Measurements from ENCODE around the gene RHOXF2B. TPM values are rescaled to one million over a fixed set of nuclear protein-coding genes. Genes with fewer than 3 reads are reported as not detected.
"Not testable (repeated sequence)": the region's sequence is repeated elsewhere in the genome, so short reads cannot be mapped to it uniquely, and the experiment has no call there.

The RHOXF2B gene
- polyA plus RNA-seq, 1 donor from 2014 or later: not detected

DNA sequence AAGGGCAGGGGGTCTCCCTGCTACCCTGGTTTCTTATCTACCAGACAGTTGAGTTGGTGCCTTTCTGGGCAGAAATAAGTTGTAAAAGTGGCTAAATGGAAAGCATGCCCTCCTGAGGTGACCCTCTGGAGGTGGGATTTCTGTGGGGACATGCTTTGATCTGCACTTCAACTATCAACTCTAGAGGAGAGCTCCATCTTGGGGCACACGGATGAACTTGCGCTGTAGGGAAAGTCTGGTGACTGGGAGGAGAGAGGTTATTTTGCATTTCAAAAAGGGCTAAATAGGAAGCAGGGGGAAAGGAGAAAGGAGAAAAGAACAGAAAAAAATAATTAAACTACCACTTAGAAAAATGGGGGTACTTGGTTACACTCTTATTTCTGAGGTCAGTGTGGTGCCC lies 12.7 kb upstream of the RHOXF2B start:
- H3K27me3 ChIP-seq (ENCODE audit: insufficient read depth, low read depth, low read length): no peaks in the 10 kb centered on the region
- no peaks in the 10 kb centered on the region for H3K79me2 ChIP-seq (replicated peaks; ENCODE audit: insufficient read depth, low read length)
- H3K27ac ChIP-seq (ENCODE audit: low read length): no peak overlapping the region
- TF ChIP-seq POLR2AphosphoS5 (IDR thresholded peaks at IDR 0.05): no peak
- TF ChIP-seq SMC3 (conservative IDR thresholded peaks at IDR 0.05; ENCODE audit: poor library complexity): no peak
- TF ChIP-seq, protein P1, sequence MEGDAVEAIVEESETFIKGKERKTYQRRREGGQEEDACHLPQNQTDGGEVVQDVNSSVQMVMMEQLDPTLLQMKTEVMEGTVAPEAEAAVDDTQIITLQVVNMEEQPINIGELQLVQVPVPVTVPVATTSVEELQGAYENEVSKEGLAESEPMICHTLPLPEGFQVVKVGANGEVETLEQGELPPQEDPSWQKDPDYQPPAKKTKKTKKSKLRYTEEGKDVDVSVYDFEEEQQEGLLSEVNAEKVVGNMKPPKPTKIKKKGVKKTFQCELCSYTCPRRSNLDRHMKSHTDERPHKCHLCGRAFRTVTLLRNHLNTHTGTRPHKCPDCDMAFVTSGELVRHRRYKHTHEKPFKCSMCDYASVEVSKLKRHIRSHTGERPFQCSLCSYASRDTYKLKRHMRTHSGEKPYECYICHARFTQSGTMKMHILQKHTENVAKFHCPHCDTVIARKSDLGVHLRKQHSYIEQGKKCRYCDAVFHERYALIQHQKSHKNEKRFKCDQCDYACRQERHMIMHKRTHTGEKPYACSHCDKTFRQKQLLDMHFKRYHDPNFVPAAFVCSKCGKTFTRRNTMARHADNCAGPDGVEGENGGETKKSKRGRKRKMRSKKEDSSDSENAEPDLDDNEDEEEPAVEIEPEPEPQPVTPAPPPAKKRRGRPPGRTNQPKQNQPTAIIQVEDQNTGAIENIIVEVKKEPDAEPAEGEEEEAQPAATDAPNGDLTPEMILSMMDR (IDR thresholded peaks at IDR 0.05; ENCODE audit: poor library complexity, severe bottlenecking): no peak
- H3K9ac ChIP-seq (ENCODE audit: low read length): no peak overlapping the region
- no peak overlapping the region for H3K4me3 ChIP-seq (ENCODE audit: low read length)
- no peaks in the 10 kb centered on the region for H3K9me3 ChIP-seq (ENCODE audit: low read length)
- H3K9me2 ChIP-seq (ENCODE audit: insufficient read depth, low read length): no peaks in the 10 kb centered on the region
- H3K4me2 ChIP-seq (ENCODE audit: low read length): no peak overlapping the region
- no peaks in the 10 kb centered on the region for H4K20me1 ChIP-seq (ENCODE audit: insufficient read depth)
- H3K36me3 ChIP-seq (ENCODE audit: insufficient read depth, low read length): no peaks in the 10 kb centered on the region
- H3F3A ChIP-seq (ENCODE audit: insufficient read depth, low read length, poor library complexity, severe bottlenecking): no peaks in the 10 kb centered on the region
- H2AFZ ChIP-seq (ENCODE audit: low read depth, low read length): no peak overlapping the region

DNA sequence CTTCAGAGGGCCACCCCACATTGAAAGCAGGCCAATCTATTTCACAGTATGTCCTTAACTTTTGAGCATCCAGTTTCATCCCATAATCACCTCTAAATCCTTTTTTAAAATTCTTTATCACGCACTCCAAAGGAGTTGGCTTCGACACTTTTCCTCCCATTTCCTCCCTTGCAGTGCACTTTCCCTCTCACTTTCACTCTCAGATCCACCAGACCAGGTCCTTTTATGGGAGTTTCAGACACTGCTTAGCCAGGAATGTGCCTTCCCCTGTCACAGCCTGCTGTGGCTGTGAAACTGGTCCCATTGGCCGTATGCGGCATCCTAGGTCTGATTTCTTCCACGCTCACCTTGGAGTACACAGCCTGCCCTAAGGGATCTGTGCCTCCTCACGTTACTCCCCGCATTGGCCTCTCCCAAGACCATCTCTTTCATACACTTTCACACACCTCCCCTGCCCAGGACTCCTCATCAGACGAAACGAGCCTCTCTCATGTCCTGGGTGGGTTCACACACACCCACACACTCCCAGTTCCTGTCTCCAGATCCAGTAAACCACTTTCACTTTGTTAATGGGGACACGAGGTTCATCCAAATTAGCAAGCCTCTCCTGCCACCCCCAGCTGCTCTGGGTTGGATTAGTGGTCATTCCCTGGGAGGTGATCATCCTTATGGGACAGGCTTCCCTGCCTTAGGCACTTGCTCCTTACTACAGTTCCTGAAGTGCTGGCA lies 10.0 kb upstream of the RHOXF2B start:
- Histone ChIP-seq H3K4me2 (ENCODE audit: low read length) (no peak overlapping the region), H4K20me1 (ENCODE audit: insufficient read depth) (no peaks in the 10 kb centered on the region), H3K9me3 (ENCODE audit: low read length) (no peaks in the 10 kb centered on the region), H3K9me2 (ENCODE audit: insufficient read depth, low read length) (no peaks in the 10 kb centered on the region), H3K9ac (ENCODE audit: low read length) (no peak overlapping the region), H3K27ac (ENCODE audit: low read length) (no peak overlapping the region), H2AFZ (ENCODE audit: low read depth, low read length) (no peak overlapping the region), H3K4me3 (ENCODE audit: low read length) (no peak overlapping the region), H3K27me3 (ENCODE audit: insufficient read depth, low read depth, low read length) (no peaks in the 10 kb centered on the region), H3K36me3 (ENCODE audit: insufficient read depth, low read length) (no peaks in the 10 kb centered on the region), H3F3A (ENCODE audit: insufficient read depth, low read length, poor library complexity, severe bottlenecking) (no peaks in the 10 kb centered on the region), H3K79me2 (replicated peaks; ENCODE audit: insufficient read depth, low read length) (no peaks in the 10 kb centered on the region)
- no peak for TF ChIP-seq SMC3 (conservative IDR thresholded peaks at IDR 0.05; ENCODE audit: poor library complexity)
- TF ChIP-seq, protein P2, sequence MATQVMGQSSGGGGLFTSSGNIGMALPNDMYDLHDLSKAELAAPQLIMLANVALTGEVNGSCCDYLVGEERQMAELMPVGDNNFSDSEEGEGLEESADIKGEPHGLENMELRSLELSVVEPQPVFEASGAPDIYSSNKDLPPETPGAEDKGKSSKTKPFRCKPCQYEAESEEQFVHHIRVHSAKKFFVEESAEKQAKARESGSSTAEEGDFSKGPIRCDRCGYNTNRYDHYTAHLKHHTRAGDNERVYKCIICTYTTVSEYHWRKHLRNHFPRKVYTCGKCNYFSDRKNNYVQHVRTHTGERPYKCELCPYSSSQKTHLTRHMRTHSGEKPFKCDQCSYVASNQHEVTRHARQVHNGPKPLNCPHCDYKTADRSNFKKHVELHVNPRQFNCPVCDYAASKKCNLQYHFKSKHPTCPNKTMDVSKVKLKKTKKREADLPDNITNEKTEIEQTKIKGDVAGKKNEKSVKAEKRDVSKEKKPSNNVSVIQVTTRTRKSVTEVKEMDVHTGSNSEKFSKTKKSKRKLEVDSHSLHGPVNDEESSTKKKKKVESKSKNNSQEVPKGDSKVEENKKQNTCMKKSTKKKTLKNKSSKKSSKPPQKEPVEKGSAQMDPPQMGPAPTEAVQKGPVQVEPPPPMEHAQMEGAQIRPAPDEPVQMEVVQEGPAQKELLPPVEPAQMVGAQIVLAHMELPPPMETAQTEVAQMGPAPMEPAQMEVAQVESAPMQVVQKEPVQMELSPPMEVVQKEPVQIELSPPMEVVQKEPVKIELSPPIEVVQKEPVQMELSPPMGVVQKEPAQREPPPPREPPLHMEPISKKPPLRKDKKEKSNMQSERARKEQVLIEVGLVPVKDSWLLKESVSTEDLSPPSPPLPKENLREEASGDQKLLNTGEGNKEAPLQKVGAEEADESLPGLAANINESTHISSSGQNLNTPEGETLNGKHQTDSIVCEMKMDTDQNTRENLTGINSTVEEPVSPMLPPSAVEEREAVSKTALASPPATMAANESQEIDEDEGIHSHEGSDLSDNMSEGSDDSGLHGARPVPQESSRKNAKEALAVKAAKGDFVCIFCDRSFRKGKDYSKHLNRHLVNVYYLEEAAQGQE (IDR thresholded peaks at IDR 0.05; ENCODE audit: borderline replicate concordance): no peak
- no peak for TF ChIP-seq POLR2AphosphoS5 (IDR thresholded peaks at IDR 0.05)
- TF ChIP-seq, protein P1 (IDR thresholded peaks at IDR 0.05; ENCODE audit: poor library complexity, severe bottlenecking): no peak
- TF ChIP-seq MXI1 (conservative IDR thresholded peaks at IDR 0.05; ENCODE audit: poor library complexity, severe bottlenecking): no peak
- no peak for TF ChIP-seq EP300 (conservative IDR thresholded peaks at IDR 0.05; ENCODE audit: poor library complexity, severe bottlenecking)
- no peak for TF ChIP-seq TAF1 (IDR thresholded peaks at IDR 0.05; ENCODE audit: low read depth)
- TF ChIP-seq EZH2 (IDR thresholded peaks at IDR 0.05; ENCODE audit: borderline replicate concordance, insufficient read depth, low read length, poor library complexity, severe bottlenecking): no peak
- TF ChIP-seq RAD21 (conservative IDR thresholded peaks at IDR 0.05): no peak

DNA sequence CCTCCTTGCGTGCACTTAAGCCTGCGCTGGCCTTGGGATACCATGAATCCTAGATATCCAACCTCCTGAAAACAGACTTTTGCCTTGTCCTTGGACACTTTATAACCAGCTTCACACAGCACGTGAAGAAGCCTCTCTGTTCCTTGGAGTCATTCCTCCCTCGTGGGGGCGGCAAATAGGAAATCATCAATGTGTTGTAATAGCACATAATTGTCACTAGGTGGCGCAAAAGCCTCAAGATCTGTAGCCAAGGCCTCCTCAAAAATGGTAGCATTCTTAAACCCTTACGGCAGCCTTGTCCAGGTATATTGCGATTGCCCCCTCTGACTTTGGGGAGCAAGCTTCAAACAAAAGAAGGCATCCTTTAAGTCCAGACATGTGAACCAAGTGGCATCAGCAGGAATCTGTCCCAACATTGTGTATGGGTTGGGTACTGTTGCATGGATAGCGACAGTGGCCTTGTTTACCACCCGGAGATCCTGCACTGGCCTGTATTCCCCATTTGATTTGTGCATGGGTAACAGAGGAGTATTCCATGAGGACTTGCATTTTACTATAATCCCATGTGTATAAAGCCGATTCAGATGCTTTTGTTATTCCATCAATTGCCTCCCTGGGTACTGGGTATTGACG lies 8.2 kb upstream of the RHOXF2B start:
- H4K20me1 ChIP-seq (ENCODE audit: insufficient read depth); H3K27me3 ChIP-seq (ENCODE audit: insufficient read depth, low read depth, low read length); H2AFZ ChIP-seq (ENCODE audit: low read depth, low read length); H3K27ac ChIP-seq (ENCODE audit: low read length); H3K4me3 ChIP-seq (ENCODE audit: low read length); H3F3A ChIP-seq (ENCODE audit: insufficient read depth, low read length, poor library complexity, severe bottlenecking); H3K9me3 ChIP-seq (ENCODE audit: low read length); H3K9me2 ChIP-seq (ENCODE audit: insufficient read depth, low read length); H3K4me2 ChIP-seq (ENCODE audit: low read length); H3K79me2 ChIP-seq (replicated peaks; ENCODE audit: insufficient read depth, low read length); H3K36me3 ChIP-seq (ENCODE audit: insufficient read depth, low read length); H3K9ac ChIP-seq (ENCODE audit: low read length): not testable (repeated sequence)

DNA sequence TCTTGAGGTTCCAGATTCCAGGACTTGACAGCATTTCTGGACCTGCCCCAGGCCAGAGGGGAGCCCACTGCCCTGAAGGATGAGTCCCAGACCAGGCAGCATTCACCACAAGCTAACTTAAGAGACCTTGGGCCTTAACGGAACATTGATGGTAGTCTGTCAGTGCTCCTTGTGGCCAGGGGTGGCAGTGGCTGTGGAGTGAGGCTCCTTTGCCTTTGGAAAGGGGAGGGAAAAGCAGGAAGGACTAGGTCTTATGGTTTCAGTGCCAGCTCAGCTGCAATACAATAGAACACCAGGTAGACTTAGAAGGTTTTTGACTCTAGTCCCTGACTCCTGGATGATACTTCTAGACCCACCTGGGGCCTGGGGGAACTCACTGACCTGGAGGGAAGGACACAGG lies 11.3 kb downstream of the RHOXF2B start:
- not testable (repeated sequence) for H3K9me3 ChIP-seq (ENCODE audit: low read length); H3K4me2 ChIP-seq (ENCODE audit: low read length); H4K20me1 ChIP-seq (ENCODE audit: insufficient read depth); H3K27me3 ChIP-seq (ENCODE audit: insufficient read depth, low read depth, low read length); H3F3A ChIP-seq (ENCODE audit: insufficient read depth, low read length, poor library complexity, severe bottlenecking); H3K4me3 ChIP-seq (ENCODE audit: low read length); H3K36me3 ChIP-seq (ENCODE audit: insufficient read depth, low read length); H3K9me2 ChIP-seq (ENCODE audit: insufficient read depth, low read length); H3K9ac ChIP-seq (ENCODE audit: low read length); H3K79me2 ChIP-seq (replicated peaks; ENCODE audit: insufficient read depth, low read length); H3K27ac ChIP-seq (ENCODE audit: low read length); H2AFZ ChIP-seq (ENCODE audit: low read depth, low read length)

Measured in neural cell (in vitro differentiated cells).